Measurements from ENCODE around the gene VWF.
"Not testable (repeated sequence)": the region's sequence is repeated elsewhere in the genome, so short reads cannot be mapped to it uniquely, and the experiment has no call there.

The VWF gene

GRCh38 chr12:6124411-6125309 is at the start of gene VWF:
Gene VWF, minus strand, starts transcription at chr12:6124670. Its CDS starts 1,474 bp downstream, at chr12:6123196.
- no peak for DNase-seq

GRCh38 chr12:6172862-6173261 is 48.4 kb upstream of the VWF start:
- DNase-seq: no peak

GRCh38 chr12:6172086-6172485 is 47.6 kb upstream of the VWF start:
- DNase-seq: no peak

- DNase-seq: peak; percentile 39
These were observed 47.0 kb upstream of the VWF start for GRCh38 chr12:6171409-6172015.

GRCh38 chr12:6167327-6168280 is 43.1 kb upstream of the VWF start:
- peak; percentile 67 for DNase-seq

GRCh38 chr12:6166808-6167207 is 42.3 kb upstream of the VWF start:
- DNase-seq: no peak

- DNase-seq: no peak
These were observed 40.9 kb upstream of the VWF start for GRCh38 chr12:6165395-6165794.

- no peak for DNase-seq
These were observed 39.1 kb upstream of the VWF start for GRCh38 chr12:6163416-6164060.

- no peak for DNase-seq
These were observed 36.8 kb upstream of the VWF start for GRCh38 chr12:6161124-6161882.

- not testable (repeated sequence) for DNase-seq
These were observed 35.7 kb upstream of the VWF start for GRCh38 chr12:6160049-6160649.

GRCh38 chr12:6159166-6160011 is 34.9 kb upstream of the VWF start:
- not testable (repeated sequence) for DNase-seq

GRCh38 chr12:6158749-6159148 is 34.3 kb upstream of the VWF start:
- no peak for DNase-seq

- DNase-seq: no peak
These were observed 33.8 kb upstream of the VWF start for GRCh38 chr12:6158255-6158654.

GRCh38 chr12:6157482-6157881 is 33.0 kb upstream of the VWF start:
- DNase-seq: no peak

- DNase-seq: no peak
These were observed 30.4 kb upstream of the VWF start for GRCh38 chr12:6154730-6155459.

GRCh38 chr12:6148722-6149121 is 24.3 kb upstream of the VWF start:
- not testable (repeated sequence) for DNase-seq

- DNase-seq: no peak
These were observed 23.6 kb upstream of the VWF start for GRCh38 chr12:6148061-6148460.

- DNase-seq: no peak
These were observed 22.5 kb upstream of the VWF start for GRCh38 chr12:6146951-6147350.

- no peak for DNase-seq
These were observed 22.0 kb upstream of the VWF start for GRCh38 chr12:6146509-6146908.

GRCh38 chr12:6145564-6145963 is 21.1 kb upstream of the VWF start:
- DNase-seq: no peak
